OCI-LY3 (cell line): ENCODE data around the gene CCSER1.

ENCODE experiments used
- H2AFZ ChIP-seq: fragments of 200-600, 300-600 bp; shearing (Covaris generic); 2 replicates; pipeline ENCODE4 v1.6.0; 2014; ENCODE audit warnings: antibody characterized with exemption, low read depth, low read length
- H3K27ac ChIP-seq: fragments of 200-600, 300-600 bp; sonication (generic); 2 replicates; pipeline ENCODE4 v1.5.1; 2014; ENCODE audit warnings: mild to moderate bottlenecking, low read length, moderate library complexity, mixed read lengths
- H3K27me3 ChIP-seq: fragments of 200-600, 300-600 bp; sonication (generic); 2 replicates; pipeline ENCODE4 v1.6.1; 2014; ENCODE audit warnings: low read depth, low read length, mixed read lengths
- H3K36me3 ChIP-seq: fragments of 200-600, 300-600 bp; sonication (generic); replicated peaks from 2 replicates; pipeline ENCODE3; 2014; ENCODE audit warnings: low read depth, low read length, mixed read lengths
- H3K4me1 ChIP-seq: fragments of 300-600, 200-600 bp; sonication (generic); 2 replicates; pipeline ENCODE4 v1.6.1; 2014; ENCODE audit warnings: low read length, mixed read lengths
- H3K4me2 ChIP-seq: fragments of 200-600, 300-600 bp; sonication (generic); 2 replicates; pipeline ENCODE4 v1.6.1; 2014; ENCODE audit warnings: low read length, mixed read lengths
- H3K4me3 ChIP-seq: fragments of 300-600, 200-600 bp; sonication (generic); 2 replicates; pipeline ENCODE4 v1.5.1; 2014; ENCODE audit warnings: antibody characterized with exemption, mild to moderate bottlenecking, low read length, moderate library complexity
- H3K79me2 ChIP-seq: fragments of 300-600, 200-600 bp; shearing (Covaris generic); 2 replicates; pipeline ENCODE4 v1.6.1; 2014; ENCODE audit warnings: mild to moderate bottlenecking, low read length, mixed read lengths
- H3K9ac ChIP-seq: fragments of 300-600, 200-600 bp; shearing (Covaris generic); 2 replicates; pipeline ENCODE4 v1.6.0; 2014; ENCODE audit warnings: mild to moderate bottlenecking, low read length, moderate library complexity
- H3K9me3 ChIP-seq: fragments of 200-600, 300-600 bp; shearing (Covaris generic); 2 replicates; pipeline ENCODE4 v1.6.1; 2014; ENCODE audit warnings: low read length, mixed read lengths; ENCODE audit not compliant: insufficient read depth
- H4K20me1 ChIP-seq: fragments of 200-600, 300-600 bp; sonication (generic); 2 replicates; pipeline ENCODE4 v1.6.1; 2016; ENCODE audit warnings: low read length, mixed read lengths; ENCODE audit not compliant: insufficient read depth
- EZH2phosphoT487 ChIP-seq: fragments of 200-600 bp; shearing (Covaris generic); IDR thresholded peaks from 2 replicates; pipeline ENCODE4 v1.6.1; 2018; ENCODE audit warnings: antibody characterized with exemption, mixed run types, low read depth
- TF ChIP-seq, protein P1 (sequence below): fragments of 200-600, 300-600 bp; sonication (generic); IDR thresholded peaks from 2 replicates; pipeline ENCODE4 v1.5.1; 2014; ENCODE audit warnings: antibody characterized with exemption, low read length, low read depth

The CCSER1 gene

DNA sequence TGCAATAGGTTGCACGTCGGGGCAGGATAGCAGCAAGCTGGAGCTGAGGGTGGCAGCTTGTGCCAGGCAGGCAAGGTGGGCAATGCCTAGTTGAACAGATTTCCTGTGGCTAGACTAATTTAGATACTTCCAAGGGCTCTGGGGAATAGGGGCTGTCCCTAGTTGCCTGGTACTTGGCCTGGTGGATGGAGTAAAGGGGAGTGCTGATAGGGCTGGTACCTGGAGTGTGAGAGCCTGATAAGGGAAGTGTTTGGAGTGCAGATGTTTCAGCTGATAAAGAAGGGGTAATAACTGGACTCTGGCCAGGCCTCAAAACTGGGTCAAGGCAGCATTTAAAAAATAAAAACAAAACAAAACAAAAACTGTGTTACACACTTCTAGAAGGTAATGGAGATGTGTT is 665.5 kb downstream of the CCSER1 start:
- H3K27me3 ChIP-seq = no peaks in the 10 kb centered on the region
- peaks cover 7% of the 10 kb centered on the region for H3K4me1 ChIP-seq
- H4K20me1 ChIP-seq = no peaks in the 10 kb centered on the region
- TF ChIP-seq EZH2phosphoT487 = no peak
- TF ChIP-seq, protein P1, sequence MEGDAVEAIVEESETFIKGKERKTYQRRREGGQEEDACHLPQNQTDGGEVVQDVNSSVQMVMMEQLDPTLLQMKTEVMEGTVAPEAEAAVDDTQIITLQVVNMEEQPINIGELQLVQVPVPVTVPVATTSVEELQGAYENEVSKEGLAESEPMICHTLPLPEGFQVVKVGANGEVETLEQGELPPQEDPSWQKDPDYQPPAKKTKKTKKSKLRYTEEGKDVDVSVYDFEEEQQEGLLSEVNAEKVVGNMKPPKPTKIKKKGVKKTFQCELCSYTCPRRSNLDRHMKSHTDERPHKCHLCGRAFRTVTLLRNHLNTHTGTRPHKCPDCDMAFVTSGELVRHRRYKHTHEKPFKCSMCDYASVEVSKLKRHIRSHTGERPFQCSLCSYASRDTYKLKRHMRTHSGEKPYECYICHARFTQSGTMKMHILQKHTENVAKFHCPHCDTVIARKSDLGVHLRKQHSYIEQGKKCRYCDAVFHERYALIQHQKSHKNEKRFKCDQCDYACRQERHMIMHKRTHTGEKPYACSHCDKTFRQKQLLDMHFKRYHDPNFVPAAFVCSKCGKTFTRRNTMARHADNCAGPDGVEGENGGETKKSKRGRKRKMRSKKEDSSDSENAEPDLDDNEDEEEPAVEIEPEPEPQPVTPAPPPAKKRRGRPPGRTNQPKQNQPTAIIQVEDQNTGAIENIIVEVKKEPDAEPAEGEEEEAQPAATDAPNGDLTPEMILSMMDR = no peak
- no peaks in the 10 kb centered on the region for H3K36me3 ChIP-seq
- H3K27ac ChIP-seq = no peak overlapping the region
- H3K4me2 ChIP-seq = no peak overlapping the region
- H3K9ac ChIP-seq = no peak overlapping the region
- no peaks in the 10 kb centered on the region for H3K79me2 ChIP-seq
- H2AFZ ChIP-seq = no peak overlapping the region
- 0 out of 2 replicates have a peak, but pooled peaks cover 10% of the 10 kb centered on the region for H3K9me3 ChIP-seq
- no peak overlapping the region for H3K4me3 ChIP-seq

DNA sequence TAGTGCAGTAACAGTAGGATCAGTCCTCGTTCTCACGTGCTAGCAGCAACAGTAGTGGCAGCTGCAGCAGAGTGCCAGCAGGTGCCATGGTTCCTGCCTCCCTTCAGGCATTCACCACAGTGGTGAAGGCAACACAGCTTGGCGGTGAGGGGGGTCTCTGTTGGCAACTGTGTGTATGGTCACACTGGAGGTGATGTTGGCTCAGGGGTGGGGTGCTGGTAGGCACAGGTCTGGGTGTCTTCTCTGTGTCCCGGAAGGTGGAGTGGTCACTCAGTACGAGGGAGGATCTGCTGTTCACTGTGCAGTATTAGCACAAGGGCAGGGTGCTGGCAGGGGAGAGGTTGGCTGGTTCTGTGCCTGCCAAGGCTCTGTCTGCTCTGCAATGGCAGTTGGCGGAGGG is 671.8 kb downstream of the CCSER1 start:
- H3K9me3 ChIP-seq = 0 out of 2 replicates have a peak, but pooled peaks cover 10% of the 10 kb centered on the region
- H3K9ac ChIP-seq = no peak overlapping the region
- TF ChIP-seq, protein P1 = no peak
- TF ChIP-seq EZH2phosphoT487 = no peak
- H3K27me3 ChIP-seq = no peaks in the 10 kb centered on the region
- H3K4me1 ChIP-seq = no peaks in the 10 kb centered on the region
- H3K36me3 ChIP-seq = no peaks in the 10 kb centered on the region
- H3K27ac ChIP-seq = no peak overlapping the region
- no peak overlapping the region for H2AFZ ChIP-seq
- H4K20me1 ChIP-seq = no peaks in the 10 kb centered on the region
- H3K4me3 ChIP-seq = no peak overlapping the region
- no peak overlapping the region for H3K4me2 ChIP-seq
- no peaks in the 10 kb centered on the region for H3K79me2 ChIP-seq

DNA sequence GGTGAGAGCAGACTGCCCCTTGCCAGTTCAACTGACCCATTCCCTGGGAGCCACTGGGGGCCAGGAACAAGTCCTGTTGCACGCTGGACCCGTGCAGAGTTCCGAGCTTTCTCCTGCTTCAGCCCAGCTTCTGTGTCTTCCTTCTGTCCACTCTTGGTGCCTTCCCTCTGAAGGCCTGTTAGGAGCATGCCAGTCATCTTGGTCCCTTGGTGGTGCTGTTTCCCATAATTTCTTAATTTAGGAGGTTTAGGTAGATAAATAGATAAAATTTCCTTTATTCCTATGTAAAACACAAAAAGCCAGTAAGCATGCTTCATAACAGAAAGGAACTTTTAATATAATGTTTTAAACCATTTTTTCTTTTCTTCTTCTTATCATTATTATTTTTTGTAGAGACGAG is 672.7 kb downstream of the CCSER1 start:
- no peaks in the 10 kb centered on the region for H3K79me2 ChIP-seq
- TF ChIP-seq, protein P1 = peak; percentile 33; the same call in 1 of the 2 replicates
- no peak for TF ChIP-seq EZH2phosphoT487
- no peaks in the 10 kb centered on the region for H3K4me1 ChIP-seq
- H3K36me3 ChIP-seq = no peaks in the 10 kb centered on the region
- H3K4me3 ChIP-seq = no peak overlapping the region
- no peak overlapping the region for H3K27ac ChIP-seq
- 0 out of 2 replicates have a peak, but pooled peaks cover 10% of the 10 kb centered on the region for H3K9me3 ChIP-seq
- no peaks in the 10 kb centered on the region for H3K27me3 ChIP-seq
- no peak overlapping the region for H3K9ac ChIP-seq
- no peaks in the 10 kb centered on the region for H4K20me1 ChIP-seq
- H3K4me2 ChIP-seq = no peak overlapping the region
- no peak overlapping the region for H2AFZ ChIP-seq

DNA sequence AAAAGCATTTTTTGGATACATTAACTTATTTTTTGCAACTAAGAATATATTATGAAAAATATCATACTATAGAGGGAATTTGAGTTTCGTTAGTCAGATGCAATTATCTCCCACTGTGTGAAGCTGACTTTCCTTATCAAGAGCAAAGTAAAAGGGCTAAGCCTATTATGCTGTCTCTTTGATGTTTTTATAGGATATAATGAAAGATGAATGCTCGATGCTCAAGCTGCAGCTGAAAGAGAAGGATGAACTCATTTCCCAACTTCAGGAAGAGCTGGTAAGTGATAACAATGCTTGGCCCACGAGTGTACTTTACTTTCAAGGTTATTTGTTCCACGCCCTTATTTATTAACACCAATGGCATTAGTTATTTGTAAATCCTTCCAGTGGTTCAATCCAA is 688.4 kb downstream of the CCSER1 start:
- Histone ChIP-seq H3K4me1 (no peaks in the 10 kb centered on the region), H3K36me3 (no peaks in the 10 kb centered on the region), H3K79me2 (no peaks in the 10 kb centered on the region), H2AFZ (no peak overlapping the region), H4K20me1 (no peaks in the 10 kb centered on the region), H3K27ac (no peak overlapping the region), H3K9ac (no peak overlapping the region), H3K9me3 (no peaks in the 10 kb centered on the region), H3K4me2 (no peak overlapping the region), H3K27me3 (no peaks in the 10 kb centered on the region), H3K4me3 (no peak overlapping the region)
- TF ChIP-seq, protein P1 = no peak
- TF ChIP-seq EZH2phosphoT487 = no peak
